Peyer's patch (tissue), 4 donors: ENCODE results near the gene PLD1. TPM values are rescaled to one million over a fixed set of nuclear protein-coding genes. Genes with fewer than 3 reads are reported as not detected.

Experiments
- DNase-seq, 3 donors: peaks; one replicate each; pipeline ENCODE4 v3.0.0-alpha.2; 2017 to 2019
- H3K27ac ChIP-seq, 4 donors: fragments of 200-600 bp; sonication (generic); one replicate each; pipeline ENCODE4 v1.5.1; 2016 to 2019
- H3K27me3 ChIP-seq, 2 donors: fragments of 200-600 bp; sonication (generic); one replicate each; pipeline ENCODE4 v1.5.1; 2019
- H3K36me3 ChIP-seq, 3 donors: fragments of 200-600 bp; sonication (generic); one replicate each; pipeline ENCODE4 v1.5.1; 2016 to 2019
- H3K4me1 ChIP-seq, 4 donors: fragments of 200-600 bp; sonication (generic); one replicate each; pipeline ENCODE4 v1.5.1; 2016 to 2019
- H3K4me3 ChIP-seq, 4 donors: fragments of 200-600 bp; sonication (generic); 1 replicate in 3 of 4; 2 replicates in 1 of 4; pipeline ENCODE4 v1.5.1; 2016 to 2019; ENCODE audit warnings: mild to moderate bottlenecking in 1 of 4
- H3K9me3 ChIP-seq, 4 donors: fragments of 200-600 bp; sonication (generic); one replicate each; pipeline ENCODE4 v1.5.1; 2016 to 2019; ENCODE audit warnings: mild to moderate bottlenecking in 1 of 4
- CTCF ChIP-seq, 6 experiments: fragments of 450-650 bp in 4 of 6; fragments of 200-600 bp in 2 of 6; sonication (generic) in 1 of 6; IDR thresholded peaks; one replicate each; pipeline ENCODE4 v1.5.1; 2017 to 2019; ENCODE audit warnings: antibody characterized with exemption in 6 of 6, mild to moderate bottlenecking in 3 of 6, moderate library complexity in 1 of 6
- POLR2A ChIP-seq, 2 donors: fragments of 450-650 bp; IDR thresholded peaks; one replicate each; pipeline ENCODE4 v1.5.1; 2017; ENCODE audit warnings: antibody characterized with exemption in 2 of 2, mild to moderate bottlenecking in 2 of 2, moderate library complexity in 2 of 2
- total RNA-seq, 4 donors: library from RNA; depleted of rRNA; stranded (reverse); fragments of >200 nt; gene quantifications; one replicate each; pipeline ENCODE4 v1.1.0, GENCODE V29; 2016

PLD1 gene
- total RNA-seq, 4 donors from 2014 or later = 120 to 218 (median 187) TPM

- H3K27me3 ChIP-seq = no peaks in the 10 kb centered on the region
- TF ChIP-seq POLR2A (IDR thresholded peaks at IDR 0.05) (no peak), CTCF (IDR thresholded peaks at IDR 0.05) (peak in 5 of 6 experiments; percentile 9 to 78 (median 72))
- peaks cover 0 to 24% (median 0%) of the 10 kb centered on the region in 4 donors for H3K4me1 ChIP-seq
- H3K9me3 ChIP-seq = no peaks in the 10 kb centered on the region
- H3K27ac ChIP-seq = peak overlapping the region in 2 of 4 donors; percentile 36 to 48
- no peaks in the 10 kb centered on the region for H3K36me3 ChIP-seq
- no peak overlapping the region for H3K4me3 ChIP-seq
- DNase-seq = peak; percentile 19 to 80 (median 77)
Measured at GRCh38 chr3:171829841-171830517, 19.7 kb upstream of the PLD1 start.

- Histone ChIP-seq H3K4me3 (no peak overlapping the region), H3K9me3 (no peaks in the 10 kb centered on the region), H3K36me3 (no peaks in the 10 kb centered on the region), H3K27ac (peak overlapping the region in 3 of 4 donors; percentile 15 to 48 (median 40)), H3K4me1 (peaks cover 0 to 26% (median 0%) of the 10 kb centered on the region in 4 donors), H3K27me3 (no peaks in the 10 kb centered on the region)
- DNase-seq = no peak
- TF ChIP-seq POLR2A (IDR thresholded peaks at IDR 0.05) = no peak
- TF ChIP-seq CTCF (IDR thresholded peaks at IDR 0.05) = no peak
Measured at GRCh38 chr3:171828902-171829770, 18.9 kb upstream of the PLD1 start.

GRCh38 chr3:171827836-171828458, 17.7 kb upstream of the PLD1 start:
- Histone ChIP-seq H3K4me3 (no peak overlapping the region), H3K36me3 (no peaks in the 10 kb centered on the region), H3K4me1 (peaks cover 0 to 17% (median 0%) of the 10 kb centered on the region in 4 donors), H3K9me3 (no peaks in the 10 kb centered on the region), H3K27ac (no peak overlapping the region), H3K27me3 (no peaks in the 10 kb centered on the region)
- no peak for DNase-seq
- TF ChIP-seq CTCF (IDR thresholded peaks at IDR 0.05) = no peak
- TF ChIP-seq POLR2A (IDR thresholded peaks at IDR 0.05) = no peak

GRCh38 chr3:171827385-171827784, 17.1 kb upstream of the PLD1 start:
- H3K36me3 ChIP-seq = no peaks in the 10 kb centered on the region
- TF ChIP-seq POLR2A (IDR thresholded peaks at IDR 0.05) (no peak), CTCF (IDR thresholded peaks at IDR 0.05) (no peak)
- no peak overlapping the region for H3K4me3 ChIP-seq
- DNase-seq = no peak
- no peaks in the 10 kb centered on the region for H3K9me3 ChIP-seq
- peaks cover 0 to 17% (median 0%) of the 10 kb centered on the region in 4 donors for H3K4me1 ChIP-seq
- no peaks in the 10 kb centered on the region for H3K27me3 ChIP-seq
- H3K27ac ChIP-seq = no peak overlapping the region

GRCh38 chr3:171825222-171825828, 15.0 kb upstream of the PLD1 start:
- Histone ChIP-seq H3K27me3 (no peaks in the 10 kb centered on the region), H3K4me3 (no peak overlapping the region), H3K36me3 (no peaks in the 10 kb centered on the region), H3K4me1 (peaks cover 0 to 16% (median 0%) of the 10 kb centered on the region in 4 donors), H3K9me3 (no peaks in the 10 kb centered on the region), H3K27ac (peak overlapping the region in 2 of 4 donors; percentile 6 to 18)
- TF ChIP-seq POLR2A (IDR thresholded peaks at IDR 0.05) = no peak
- no peak for TF ChIP-seq CTCF (IDR thresholded peaks at IDR 0.05)
- DNase-seq = no peak
